ENCODE measurements around the gene DDIAS.

Gene DDIAS

DNA sequence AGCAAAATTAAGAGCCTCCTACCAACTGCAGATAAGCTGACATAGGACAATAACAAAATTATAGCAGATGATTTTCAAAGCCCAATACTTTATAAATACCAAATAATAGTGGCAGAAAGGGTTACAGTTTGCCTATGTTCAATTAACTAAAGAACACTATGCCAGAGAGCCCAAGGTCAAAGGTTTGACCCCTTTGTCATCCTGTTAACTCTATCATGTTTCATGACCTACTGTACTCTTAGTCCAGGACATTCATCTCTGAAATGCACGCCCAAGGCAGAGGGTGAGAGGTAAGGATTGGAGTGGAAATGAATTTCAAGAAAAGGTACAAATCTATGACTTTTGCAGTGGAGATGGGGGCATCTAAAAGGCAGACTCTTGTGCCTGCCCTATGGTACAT is 70.6 kb downstream of the DDIAS start:
- TF ChIP-seq CTCF (IDR thresholded peaks at IDR 0.05; ENCODE audit: low read depth, low read length), result no peak
- DNase-seq (ENCODE audit: low read depth, low spot score), result no peak
- H3K4me3 ChIP-seq (ENCODE audit: low read depth, low read length), result no peak overlapping the region
- in situ Hi-C loops (cut with HindIII; ENCODE audit: low sequenced_read_pairs), result no loop called here

- no peak for TF ChIP-seq CTCF (IDR thresholded peaks at IDR 0.05; ENCODE audit: low read depth, low read length)
- no peak for DNase-seq (ENCODE audit: low read depth, low spot score)
- no peak overlapping the region for H3K4me3 ChIP-seq (ENCODE audit: low read depth, low read length)
- in situ Hi-C loops (cut with HindIII; ENCODE audit: low sequenced_read_pairs), result no loop called here
Measured at GRCh38 chr11:82974135-82974534, 72.6 kb downstream of the DDIAS start.

GRCh38 chr11:82974851-82975250 is 73.3 kb downstream of the DDIAS start:
- in situ Hi-C loops (cut with HindIII; ENCODE audit: low sequenced_read_pairs), result no loop called here
- no peak for DNase-seq (ENCODE audit: low read depth, low spot score)

DNA sequence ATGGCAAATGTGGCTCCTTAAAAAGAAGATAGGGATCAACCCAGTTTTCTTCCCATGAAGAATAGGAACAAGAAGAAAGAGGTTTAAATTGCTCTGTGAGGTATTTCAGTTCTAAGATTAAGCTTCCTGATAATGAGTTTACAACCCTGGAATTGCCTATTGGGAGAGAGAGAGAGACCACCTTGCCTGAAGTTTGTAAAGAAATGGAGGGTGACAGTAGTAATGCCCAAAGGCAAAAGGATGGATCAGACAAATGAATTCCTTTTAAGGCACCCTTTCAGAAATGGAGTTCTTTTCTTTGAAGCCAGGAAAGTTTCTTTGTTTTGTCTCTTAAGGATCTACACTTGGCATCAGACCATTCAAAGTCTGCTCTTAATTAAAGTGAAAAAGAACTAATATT is 74.3 kb downstream of the DDIAS start:
- no peak for DNase-seq (ENCODE audit: low read depth, low spot score)
- TF ChIP-seq CTCF (IDR thresholded peaks at IDR 0.05; ENCODE audit: low read depth, low read length), result no peak
- no peak overlapping the region for H3K4me3 ChIP-seq (ENCODE audit: low read depth, low read length)
- in situ Hi-C loops (cut with HindIII; ENCODE audit: low sequenced_read_pairs), result no loop called here

More at GRCh38 chr11:82974851-82975250, 73.3 kb downstream of the DDIAS start:
- H3K4me3 ChIP-seq (ENCODE audit: low read depth, low read length), result no peak overlapping the region
- TF ChIP-seq CTCF (IDR thresholded peaks at IDR 0.05; ENCODE audit: low read depth, low read length), result no peak

- in situ Hi-C loops (cut with HindIII; ENCODE audit: low sequenced_read_pairs), result no loop called here
- TF ChIP-seq CTCF (IDR thresholded peaks at IDR 0.05; ENCODE audit: low read depth, low read length), result no peak
- DNase-seq (ENCODE audit: low read depth, low spot score), result no peak
- no peak overlapping the region for H3K4me3 ChIP-seq (ENCODE audit: low read depth, low read length)
Measured at GRCh38 chr11:82976786-82977185, 75.2 kb downstream of the DDIAS start.

DNA sequence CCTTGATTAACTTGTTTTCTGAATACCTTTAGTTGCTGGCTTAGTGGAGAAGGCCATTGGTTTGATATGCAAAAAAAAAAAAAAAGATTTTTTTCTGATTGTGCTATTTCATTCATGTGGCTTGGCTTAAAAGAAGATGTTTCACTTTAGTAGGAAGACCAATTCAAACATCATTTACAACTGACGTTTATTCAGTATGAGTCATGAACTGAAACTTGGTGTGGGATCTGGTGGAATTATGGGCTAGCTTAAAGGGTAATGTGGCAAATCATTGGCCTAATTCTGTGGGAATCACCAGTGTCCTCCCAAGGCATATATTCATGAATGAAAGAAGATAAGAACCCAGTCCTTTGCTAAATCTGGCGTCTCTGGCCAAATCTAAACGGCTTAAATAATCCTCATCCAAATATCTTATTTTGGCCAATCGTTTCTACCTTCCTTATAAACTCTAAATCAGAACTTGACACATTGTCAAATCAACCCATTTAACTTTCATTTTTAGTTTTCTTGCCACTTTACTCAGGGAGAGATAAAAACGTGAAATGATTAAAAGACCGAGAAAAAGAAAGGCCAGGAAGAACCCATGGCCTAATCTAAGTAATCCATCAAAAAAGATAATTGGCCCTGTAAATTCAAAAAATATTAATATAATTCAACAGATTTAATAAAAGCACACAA is 77.0 kb downstream of the DDIAS start:
- DNase-seq (ENCODE audit: low read depth, low spot score), result peak; percentile 84
- no peak for TF ChIP-seq CTCF (IDR thresholded peaks at IDR 0.05; ENCODE audit: low read depth, low read length)
- H3K4me3 ChIP-seq (ENCODE audit: low read depth, low read length), result no peak overlapping the region
- in situ Hi-C loops (cut with HindIII; ENCODE audit: low sequenced_read_pairs), result no loop called here
